Brain microvascular endothelial cell (primary cell): ENCODE results near the gene TASL.

Source experiments
- DNase-seq: peaks from one replicate; pipeline ENCODE4 v3.0.0-alpha.2; 2020
- H3K27ac ChIP-seq: fragments of 250-450 bp; sonication (Bioruptor Pico); 2 replicates; pipeline ENCODE4 v1.5.1; 2020; ENCODE audit warnings: mild to moderate bottlenecking, moderate library complexity
- H3K27me3 ChIP-seq: fragments of 250-450 bp; sonication (Bioruptor Pico); replicated peaks from 2 replicates; pipeline ENCODE4 v1.5.1; 2020; ENCODE audit warnings: mild to moderate bottlenecking
- H3K36me3 ChIP-seq: fragments of 250-450 bp; sonication (Bioruptor Pico); replicated peaks from 2 replicates; pipeline ENCODE4 v1.5.1; 2020; ENCODE audit warnings: mild to moderate bottlenecking
- H3K4me3 ChIP-seq: 2 replicates; pipeline ENCODE4 v1.5.1; 2011; ENCODE audit warnings: low read depth, mild to moderate bottlenecking, control low read depth, low read length, moderate library complexity
- in situ Hi-C: cut with HindIII; loops from 2 replicates; pipeline ENCODE4 v1.10.0; 2017; ENCODE audit warnings: low sequenced_read_pairs, low pct_ligation_motif_present
- TF ChIP-seq, protein P1 (sequence below): IDR thresholded peaks from 2 replicates; pipeline ENCODE4 v1.5.1; 2011; ENCODE audit warnings: low read depth, mild to moderate bottlenecking, moderate library complexity, low read length, control low read depth, inconsistent platforms; ENCODE audit errors: missing control alignments

The TASL gene, protein sequence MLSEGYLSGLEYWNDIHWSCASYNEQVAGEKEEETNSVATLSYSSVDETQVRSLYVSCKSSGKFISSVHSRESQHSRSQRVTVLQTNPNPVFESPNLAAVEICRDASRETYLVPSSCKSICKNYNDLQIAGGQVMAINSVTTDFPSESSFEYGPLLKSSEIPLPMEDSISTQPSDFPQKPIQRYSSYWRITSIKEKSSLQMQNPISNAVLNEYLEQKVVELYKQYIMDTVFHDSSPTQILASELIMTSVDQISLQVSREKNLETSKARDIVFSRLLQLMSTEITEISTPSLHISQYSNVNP

DNA sequence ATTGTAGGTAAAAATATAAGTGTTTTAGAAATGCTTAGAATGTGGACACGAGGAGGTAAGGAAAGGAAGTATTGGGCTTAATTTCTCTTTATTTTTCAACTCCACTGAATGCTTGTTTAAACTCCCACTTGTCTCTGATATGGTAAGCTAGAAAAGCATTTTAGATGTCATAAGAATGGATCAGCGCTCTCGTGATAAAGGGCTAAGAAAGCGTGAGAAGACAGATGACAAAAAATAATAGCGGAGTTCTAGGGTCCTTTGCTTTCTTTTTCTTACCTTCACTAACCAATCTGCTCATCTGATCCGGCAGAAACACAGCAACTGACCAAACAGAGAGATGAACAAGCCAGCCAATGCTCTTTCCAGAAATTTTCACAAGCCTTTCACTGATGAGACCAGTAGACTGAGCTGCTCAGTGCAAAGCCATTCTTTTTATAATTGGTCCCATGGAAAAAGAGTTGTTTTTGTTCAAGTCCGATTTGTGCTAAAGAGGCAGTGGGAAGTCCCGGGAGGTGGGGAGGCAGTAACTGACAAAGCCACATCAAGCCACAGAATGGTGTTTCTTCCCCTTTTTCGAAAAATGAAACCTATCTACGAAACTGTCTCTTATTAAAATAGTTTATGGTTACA lies at the start of gene TASL:
Gene TASL (minus strand): TSS at position 405 of the 630 bp plus-strand sequence. CDS start 17,411 bp downstream, outside the sequence.
- Histone ChIP-seq H3K27me3 (no peaks in the 10 kb centered on the region), H3K36me3 (no peaks in the 10 kb centered on the region), H3K27ac (no peak within 1 kb of the TSS), H3K4me3 (no peak within 1 kb of the TSS)
- TF ChIP-seq, protein P1, sequence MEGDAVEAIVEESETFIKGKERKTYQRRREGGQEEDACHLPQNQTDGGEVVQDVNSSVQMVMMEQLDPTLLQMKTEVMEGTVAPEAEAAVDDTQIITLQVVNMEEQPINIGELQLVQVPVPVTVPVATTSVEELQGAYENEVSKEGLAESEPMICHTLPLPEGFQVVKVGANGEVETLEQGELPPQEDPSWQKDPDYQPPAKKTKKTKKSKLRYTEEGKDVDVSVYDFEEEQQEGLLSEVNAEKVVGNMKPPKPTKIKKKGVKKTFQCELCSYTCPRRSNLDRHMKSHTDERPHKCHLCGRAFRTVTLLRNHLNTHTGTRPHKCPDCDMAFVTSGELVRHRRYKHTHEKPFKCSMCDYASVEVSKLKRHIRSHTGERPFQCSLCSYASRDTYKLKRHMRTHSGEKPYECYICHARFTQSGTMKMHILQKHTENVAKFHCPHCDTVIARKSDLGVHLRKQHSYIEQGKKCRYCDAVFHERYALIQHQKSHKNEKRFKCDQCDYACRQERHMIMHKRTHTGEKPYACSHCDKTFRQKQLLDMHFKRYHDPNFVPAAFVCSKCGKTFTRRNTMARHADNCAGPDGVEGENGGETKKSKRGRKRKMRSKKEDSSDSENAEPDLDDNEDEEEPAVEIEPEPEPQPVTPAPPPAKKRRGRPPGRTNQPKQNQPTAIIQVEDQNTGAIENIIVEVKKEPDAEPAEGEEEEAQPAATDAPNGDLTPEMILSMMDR: no peak
- no peak for DNase-seq
- in situ Hi-C loops: no loop called here

DNA sequence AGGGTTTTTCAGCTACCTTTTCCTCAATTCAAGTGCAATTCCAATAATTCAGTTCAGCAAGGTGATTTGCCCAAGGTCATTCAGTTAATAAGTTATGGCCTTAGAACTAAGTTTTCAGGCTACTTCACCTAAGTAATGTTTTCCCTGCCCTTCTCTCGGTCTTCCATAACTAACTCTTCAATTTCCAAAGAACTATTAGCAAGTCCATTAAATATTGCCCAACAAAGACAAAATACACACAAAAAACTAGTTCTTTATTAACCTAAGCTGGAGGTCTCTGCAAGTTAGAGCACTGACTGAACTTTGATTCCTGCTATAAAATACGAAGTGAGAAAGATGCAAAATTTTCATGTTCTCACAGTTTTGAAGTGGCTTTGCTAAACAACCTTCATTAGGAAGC lies 48.8 kb upstream of the TASL start:
- in situ Hi-C loops: no loop called here
- TF ChIP-seq, protein P1: no peak

DNA sequence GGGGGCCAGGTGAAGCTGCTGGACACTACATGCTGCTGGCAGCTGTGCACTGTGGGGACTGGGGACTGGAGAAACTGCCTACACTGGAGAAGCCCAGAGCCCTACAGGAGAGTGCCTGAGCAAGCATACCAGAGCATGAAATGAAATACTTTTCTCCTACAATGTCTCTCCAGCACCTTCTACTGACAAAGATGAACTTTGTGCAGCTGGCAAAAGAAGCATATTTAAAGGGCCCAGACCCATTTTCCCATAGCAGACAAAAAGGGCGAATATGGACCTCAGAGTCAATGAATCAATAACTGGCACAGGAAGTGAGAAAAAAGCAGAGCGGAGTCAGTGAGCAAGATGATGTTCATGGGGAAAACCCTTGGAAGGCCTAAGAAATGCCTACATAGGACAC lies 44.8 kb upstream of the TASL start:
- DNase-seq: no peak
- Histone ChIP-seq H3K27ac (no peak overlapping the region), H3K4me3 (no peak overlapping the region), H3K27me3 (no peaks in the 10 kb centered on the region), H3K36me3 (no peaks in the 10 kb centered on the region)
- in situ Hi-C loops: no loop called here
- TF ChIP-seq, protein P1: no peak

More for the DNA sequence above, 48.8 kb upstream of the TASL start:
- Histone ChIP-seq H3K27me3 (no peaks in the 10 kb centered on the region), H3K4me3 (no peak overlapping the region), H3K27ac (no peak overlapping the region), H3K36me3 (no peaks in the 10 kb centered on the region)
- DNase-seq: no peak

DNA sequence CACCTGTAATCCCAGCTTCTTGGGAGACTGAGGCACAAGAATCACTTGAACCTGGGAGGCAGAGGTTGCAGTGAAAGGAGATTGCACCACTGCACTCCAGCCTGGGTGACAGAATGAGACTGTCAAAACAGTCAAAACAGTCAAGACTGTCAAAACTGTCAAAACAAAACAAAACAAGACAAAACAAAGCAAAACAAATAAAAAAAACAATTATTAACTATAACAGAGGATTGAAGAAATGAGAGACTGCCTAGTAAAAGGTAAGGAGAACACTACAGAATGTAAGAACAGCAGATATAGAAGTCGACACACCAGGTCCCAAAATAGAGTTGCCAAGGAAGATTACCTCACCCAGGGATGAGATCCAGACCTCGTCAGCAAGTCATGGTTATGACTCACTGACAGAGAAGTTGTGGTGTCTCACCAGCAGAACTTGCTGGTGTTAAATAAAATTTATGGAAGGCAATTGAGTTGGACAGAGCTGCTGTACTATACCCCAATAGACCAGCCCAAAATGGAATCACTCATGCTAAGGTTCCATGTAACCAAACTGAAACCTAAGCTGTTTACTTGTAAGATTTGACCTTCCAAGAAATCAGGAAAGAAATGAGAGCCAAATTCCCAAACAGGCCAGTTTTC lies 43.5 kb upstream of the TASL start:
- H3K4me3 ChIP-seq: no peak overlapping the region
- peak overlapping the region; percentile 60 for H3K27ac ChIP-seq
- TF ChIP-seq, protein P1: no peak
- in situ Hi-C loops: no loop called here
- no peaks in the 10 kb centered on the region for H3K36me3 ChIP-seq
- DNase-seq: peak; percentile 80
- no peaks in the 10 kb centered on the region for H3K27me3 ChIP-seq

DNA sequence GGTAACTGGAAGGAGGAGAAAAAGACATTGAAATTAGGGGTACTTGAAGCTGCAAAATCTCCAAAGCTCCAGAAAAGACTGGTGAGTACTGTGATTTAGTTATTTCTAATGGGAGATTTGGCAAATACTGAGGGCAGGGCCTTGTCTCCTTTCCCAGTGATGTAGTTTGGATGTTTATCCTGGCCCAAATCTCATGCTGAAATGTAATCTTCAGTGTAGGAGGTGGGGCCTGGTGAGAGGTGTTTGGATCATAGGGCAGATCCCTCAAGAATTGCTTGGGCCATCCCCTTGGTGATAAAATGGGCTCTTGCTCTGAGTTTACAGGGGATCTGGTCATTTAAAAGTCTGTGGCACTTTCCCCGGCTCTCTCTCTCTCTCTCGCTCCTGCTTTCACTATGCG lies 42.6 kb upstream of the TASL start:
- Histone ChIP-seq H3K27ac (no peak overlapping the region), H3K4me3 (no peak overlapping the region), H3K36me3 (no peaks in the 10 kb centered on the region), H3K27me3 (no peaks in the 10 kb centered on the region)
- TF ChIP-seq, protein P1: no peak
- no peak for DNase-seq
- in situ Hi-C loops: no loop called here
